ENCODE results near the gene ZER1.

GRCh38 chr9:128689293-128689774, 82.4 kb downstream of the ZER1 start:
- peak in 1 of 2 experiments; percentile 32; a peak in 1 of 4 replicates for TF ChIP-seq SIN3A (conservative IDR thresholded peaks at IDR 0.05 in 1 of 2, IDR thresholded peaks at IDR 0.05 in 1 of 2; ENCODE audit: low read depth in 1 of 2, low read length in 2 of 2)
- peak in 1 of 2 experiments; percentile 57; a peak in 1 of 3 replicates for TF ChIP-seq POLR2A (IDR thresholded peaks at IDR 0.05; ENCODE audit: control extremely low read depth in 1 of 2, low read depth in 2 of 2, low read length in 2 of 2)
